GM12891 (cell line): ENCODE measurements around the gene PCARE.

Experiments
- PAX5 ChIP-seq: IDR thresholded peaks from 2 replicates; pipeline ENCODE4 v1.6.1; 2011; ENCODE audit warnings: low read length, moderate library complexity, mild to moderate bottlenecking; ENCODE audit not compliant: insufficient read depth, severe bottlenecking
- POLR2A ChIP-seq: IDR thresholded peaks from 2 replicates; pipeline ENCODE4 v1.6.1; 2011; ENCODE audit warnings: low read depth, low read length, control low read depth
- POLR2AphosphoS5 ChIP-seq: IDR thresholded peaks from 2 replicates; pipeline ENCODE4 v1.6.1; 2011; ENCODE audit warnings: low read depth, low read length, control low read depth
- POU2F2 ChIP-seq: IDR thresholded peaks from 2 replicates; pipeline ENCODE4 v1.6.1; 2011; ENCODE audit warnings: low read depth, mild to moderate bottlenecking, control low read depth, low read length, moderate library complexity
- SPI1 ChIP-seq: IDR thresholded peaks from 2 replicates; pipeline ENCODE4 v1.6.1; 2011; ENCODE audit warnings: low read depth, low read length, control low read depth
- TAF1 ChIP-seq: IDR thresholded peaks from 2 replicates; pipeline ENCODE4 v1.6.1; 2011; ENCODE audit warnings: low read depth, low read length, control low read depth

DNA sequence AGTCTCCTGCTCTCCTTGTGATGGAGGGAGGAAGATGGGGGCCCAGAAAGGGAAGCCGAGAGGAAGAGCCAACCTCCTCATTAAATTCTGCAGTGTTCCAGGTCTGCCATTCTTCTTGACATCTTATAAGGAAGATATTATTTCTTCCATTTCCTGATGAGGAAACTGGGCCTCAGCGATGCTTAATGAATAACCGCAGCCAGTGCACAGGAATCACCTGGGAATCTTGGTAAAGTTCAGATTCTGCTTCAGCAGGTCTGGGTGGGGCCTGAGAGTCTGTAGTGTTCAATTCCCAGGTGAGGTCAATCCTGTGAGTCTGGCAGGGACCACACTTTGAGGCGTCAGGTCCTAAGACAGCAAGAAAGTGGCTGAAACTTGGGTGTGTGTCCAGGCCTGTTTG is 17.3 kb downstream of the PCARE start:
- no peak for TF ChIP-seq POLR2A
- no peak for TF ChIP-seq SPI1
- TF ChIP-seq PAX5: no peak
- TF ChIP-seq POLR2AphosphoS5: no peak
- no peak for TF ChIP-seq POU2F2
- no peak for TF ChIP-seq TAF1
